ENCODE results near the gene ZNF536. TPM values are rescaled to one million over a fixed set of nuclear protein-coding genes. Genes with fewer than 3 reads are reported as not detected.

Gene ZNF536
- total and polyA plus RNA-seq, 8 donors, result 0.44 to 13.4 (median 1.1) TPM; not detected in 1

DNA sequence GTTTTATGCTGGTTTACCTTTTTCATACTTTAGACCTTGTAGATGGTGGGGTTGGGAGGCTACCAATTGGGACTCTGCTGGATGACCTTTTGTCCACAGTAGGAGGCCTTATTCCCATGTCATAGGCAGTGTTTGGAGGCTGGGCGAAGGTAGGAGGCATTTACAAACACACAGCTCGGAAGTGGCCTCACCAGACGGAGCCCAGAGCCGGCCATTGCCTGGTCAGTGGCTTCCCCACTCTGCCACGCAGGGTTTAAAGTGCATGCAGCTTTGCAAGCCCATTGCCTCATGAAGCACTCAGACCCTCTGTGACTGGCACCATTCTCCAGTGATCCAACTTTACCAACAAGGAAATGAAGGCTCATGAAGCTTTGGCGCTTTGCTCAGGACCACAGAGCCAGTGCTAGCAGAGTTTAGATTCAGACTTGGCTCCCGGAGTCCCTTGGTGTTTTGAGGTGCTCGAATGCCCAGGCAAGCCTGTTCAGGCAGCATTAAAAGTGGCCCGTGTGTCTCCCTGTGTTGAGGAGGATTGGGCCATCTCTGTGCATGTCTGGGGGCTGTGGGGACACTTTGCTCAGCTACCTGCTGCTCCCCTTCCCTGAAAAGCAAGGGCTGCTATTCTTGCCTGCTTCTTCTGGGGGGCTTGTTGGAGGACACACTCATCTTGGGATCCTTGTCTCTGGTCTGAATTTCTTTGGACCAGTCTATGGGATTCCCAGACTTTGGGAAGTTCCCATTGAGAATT is 148.7 kb downstream of the ZNF536 start:
- Histone ChIP-seq H3K27ac (no peak overlapping the region), H3K27me3 (no peaks in the 10 kb centered on the region), H3K36me3 (no peaks in the 10 kb centered on the region), H3K4me3 (no peak overlapping the region), H3K4me1 (no peaks in the 10 kb centered on the region), H3K9me3 (no peaks in the 10 kb centered on the region)
- TF ChIP-seq, protein P1, sequence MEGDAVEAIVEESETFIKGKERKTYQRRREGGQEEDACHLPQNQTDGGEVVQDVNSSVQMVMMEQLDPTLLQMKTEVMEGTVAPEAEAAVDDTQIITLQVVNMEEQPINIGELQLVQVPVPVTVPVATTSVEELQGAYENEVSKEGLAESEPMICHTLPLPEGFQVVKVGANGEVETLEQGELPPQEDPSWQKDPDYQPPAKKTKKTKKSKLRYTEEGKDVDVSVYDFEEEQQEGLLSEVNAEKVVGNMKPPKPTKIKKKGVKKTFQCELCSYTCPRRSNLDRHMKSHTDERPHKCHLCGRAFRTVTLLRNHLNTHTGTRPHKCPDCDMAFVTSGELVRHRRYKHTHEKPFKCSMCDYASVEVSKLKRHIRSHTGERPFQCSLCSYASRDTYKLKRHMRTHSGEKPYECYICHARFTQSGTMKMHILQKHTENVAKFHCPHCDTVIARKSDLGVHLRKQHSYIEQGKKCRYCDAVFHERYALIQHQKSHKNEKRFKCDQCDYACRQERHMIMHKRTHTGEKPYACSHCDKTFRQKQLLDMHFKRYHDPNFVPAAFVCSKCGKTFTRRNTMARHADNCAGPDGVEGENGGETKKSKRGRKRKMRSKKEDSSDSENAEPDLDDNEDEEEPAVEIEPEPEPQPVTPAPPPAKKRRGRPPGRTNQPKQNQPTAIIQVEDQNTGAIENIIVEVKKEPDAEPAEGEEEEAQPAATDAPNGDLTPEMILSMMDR (IDR thresholded peaks at IDR 0.05), result no peak
- TF ChIP-seq POLR2AphosphoS5 (IDR thresholded peaks at IDR 0.05), result no peak
- no peak for TF ChIP-seq POLR2A (IDR thresholded peaks at IDR 0.05)
- no peak for TF ChIP-seq EP300 (IDR thresholded peaks at IDR 0.05)
- no peak for DNase-seq
- 76 to 85% (median 83%) methylated on average over 9 of the region's 9 CpGs for WGBS, 5 donors
- intact Hi-C loops (cut with DNase I; ENCODE audit: low total_unique reads), result no loop called here

DNA sequence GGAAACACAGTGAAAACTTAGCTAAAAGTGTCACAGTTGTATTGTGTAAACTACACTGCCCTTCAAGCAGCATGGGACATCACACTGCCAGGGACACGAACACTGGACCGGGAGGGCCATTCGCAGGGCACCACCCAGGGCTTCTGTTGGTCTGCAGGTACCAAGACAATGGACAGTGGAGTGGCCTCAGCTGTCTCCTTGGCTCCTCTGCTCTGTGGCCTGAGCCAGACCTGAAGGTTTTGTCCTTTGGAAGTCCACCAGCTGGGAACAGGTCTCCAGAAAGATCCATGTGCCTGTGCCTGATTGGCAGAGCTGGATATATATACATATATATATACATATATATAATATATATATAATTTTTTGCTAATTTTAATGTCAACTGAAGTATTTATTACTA is 149.8 kb downstream of the ZNF536 start:
- no peak for DNase-seq
- Histone ChIP-seq H3K4me3 (no peak overlapping the region), H3K36me3 (no peaks in the 10 kb centered on the region), H3K4me1 (no peaks in the 10 kb centered on the region), H3K27ac (no peak overlapping the region), H3K27me3 (no peaks in the 10 kb centered on the region), H3K9me3 (no peaks in the 10 kb centered on the region)
- WGBS, 5 donors, result 81 to 93% (median 85%) methylated on average over 3 of the region's 3 CpGs
- intact Hi-C loops (cut with DNase I; ENCODE audit: low total_unique reads), result no loop called here
- TF ChIP-seq POLR2A (IDR thresholded peaks at IDR 0.05), result no peak
- TF ChIP-seq, protein P1 (IDR thresholded peaks at IDR 0.05), result no peak
- no peak for TF ChIP-seq POLR2AphosphoS5 (IDR thresholded peaks at IDR 0.05)
- TF ChIP-seq EP300 (IDR thresholded peaks at IDR 0.05), result no peak

DNA sequence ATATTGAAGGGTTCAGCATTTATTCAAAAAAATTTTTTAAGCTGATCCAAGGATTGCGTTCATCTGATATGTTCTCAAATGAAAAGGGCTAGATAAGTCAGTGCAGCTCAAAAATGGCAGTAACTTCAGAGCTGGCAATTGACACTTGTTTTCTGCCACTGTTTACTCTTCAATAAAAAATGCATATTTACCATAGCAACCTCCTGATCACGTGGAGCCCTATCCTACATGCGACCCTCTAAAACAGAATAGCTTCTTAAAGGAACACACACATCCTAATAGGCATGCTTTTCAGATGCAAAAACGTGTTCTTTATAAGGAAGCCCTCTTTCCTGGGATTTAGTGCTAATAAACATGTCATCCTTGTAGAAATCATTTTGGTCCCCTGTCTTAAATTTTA is 150.2 kb downstream of the ZNF536 start:
- no peaks in the 10 kb centered on the region for H3K9me3 ChIP-seq
- intact Hi-C loops (cut with DNase I; ENCODE audit: low total_unique reads), result no loop called here
- H3K4me1 ChIP-seq, result no peaks in the 10 kb centered on the region
- H3K4me3 ChIP-seq, result no peak overlapping the region
- TF ChIP-seq POLR2AphosphoS5 (IDR thresholded peaks at IDR 0.05) (no peak), POLR2A (IDR thresholded peaks at IDR 0.05) (no peak), EP300 (IDR thresholded peaks at IDR 0.05) (no peak)
- TF ChIP-seq, protein P1 (IDR thresholded peaks at IDR 0.05), result no peak
- H3K36me3 ChIP-seq, result no peaks in the 10 kb centered on the region
- H3K27ac ChIP-seq, result no peak overlapping the region
- WGBS, 5 donors, result 22 to 33% (median 26%) methylated on average over 4 of the region's 4 CpGs
- no peak for DNase-seq
- H3K27me3 ChIP-seq, result no peaks in the 10 kb centered on the region

DNA sequence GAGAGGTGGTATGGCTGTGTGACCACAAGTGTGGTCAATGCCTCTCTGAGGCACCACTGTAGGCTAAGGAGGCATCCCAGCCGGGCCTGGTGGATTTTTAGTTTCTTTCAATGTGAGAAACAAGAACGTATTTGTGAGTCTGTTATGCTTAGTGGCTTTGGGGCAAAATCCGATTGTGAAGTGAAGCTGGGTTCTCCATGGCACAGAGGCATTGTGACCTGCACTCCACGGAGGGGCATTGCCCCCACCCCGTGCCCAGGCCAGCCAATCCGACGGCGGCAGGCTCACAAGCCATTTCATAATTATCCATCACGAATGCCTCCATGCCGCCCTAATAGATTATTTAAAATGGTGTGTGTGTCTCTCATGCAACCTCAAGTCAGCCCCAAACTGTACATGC is 151.6 kb downstream of the ZNF536 start:
- no peak for DNase-seq
- H3K4me3 ChIP-seq, result no peak overlapping the region
- no peaks in the 10 kb centered on the region for H3K9me3 ChIP-seq
- no peaks in the 10 kb centered on the region for H3K36me3 ChIP-seq
- intact Hi-C loops (cut with DNase I; ENCODE audit: low total_unique reads), result no loop called here
- no peak overlapping the region for H3K27ac ChIP-seq
- no peaks in the 10 kb centered on the region for H3K27me3 ChIP-seq
- TF ChIP-seq POLR2A (IDR thresholded peaks at IDR 0.05), result no peak
- no peak for TF ChIP-seq POLR2AphosphoS5 (IDR thresholded peaks at IDR 0.05)
- TF ChIP-seq EP300 (IDR thresholded peaks at IDR 0.05), result no peak
- WGBS, 5 donors, result 70 to 83% (median 78%) methylated on average over 8 to 10 of the region's 10 CpGs
- no peaks in the 10 kb centered on the region for H3K4me1 ChIP-seq

DNA sequence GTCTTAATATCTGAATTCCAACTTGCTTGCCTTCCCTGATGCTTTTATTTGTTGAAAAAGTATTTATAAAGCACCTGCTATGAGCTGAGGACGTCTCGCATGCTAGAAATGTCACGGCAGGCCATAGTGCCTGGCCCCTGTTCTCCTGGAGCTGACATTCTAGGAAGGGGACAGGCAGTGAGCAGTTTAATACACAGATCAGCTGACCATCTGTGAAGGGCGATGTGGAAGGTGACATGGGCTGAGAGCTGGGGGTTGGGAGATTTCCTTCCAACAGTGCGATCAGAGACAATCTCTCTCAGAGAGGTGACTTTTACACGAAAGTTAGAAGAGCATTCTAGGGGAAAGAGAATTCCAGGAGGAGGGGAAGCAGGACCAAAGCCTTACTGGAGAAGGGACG is 153.2 kb downstream of the ZNF536 start:
- Histone ChIP-seq H3K4me1 (no peaks in the 10 kb centered on the region), H3K9me3 (no peaks in the 10 kb centered on the region), H3K36me3 (no peaks in the 10 kb centered on the region), H3K4me3 (no peak overlapping the region), H3K27me3 (no peaks in the 10 kb centered on the region), H3K27ac (no peak overlapping the region)
- intact Hi-C loops (cut with DNase I; ENCODE audit: low total_unique reads), result no loop called here
- no peak for DNase-seq
- 70 to 78% (median 75%) methylated on average over 7 of the region's 7 CpGs for WGBS, 5 donors
- TF ChIP-seq POLR2AphosphoS5 (IDR thresholded peaks at IDR 0.05), result no peak
